Measurements from ENCODE around the gene CNTFR.

The CNTFR gene

GRCh38 chr9:34555936-34556525 is 33.5 kb downstream of the CNTFR start:
- Histone ChIP-seq H3K4me3 (ENCODE audit: low read length) (no peak overlapping the region), H3K4me2 (ENCODE audit: low read length) (no peak overlapping the region), H3K27ac (ENCODE audit: low read depth, low read length) (no peak overlapping the region), H3K4me1 (ENCODE audit: control insufficient read depth, low read length) (no peaks in the 10 kb centered on the region), H3K9me2 (replicated peaks; ENCODE audit: control insufficient read depth, low read length) (no peaks in the 10 kb centered on the region), H3K9me3 (ENCODE audit: control insufficient read depth, insufficient read depth, low read length) (no peaks in the 10 kb centered on the region), H3K79me2 (ENCODE audit: control insufficient read depth, low read length) (no peaks in the 10 kb centered on the region), H3K36me3 (ENCODE audit: control insufficient read depth, low read length) (no peaks in the 10 kb centered on the region), H3K27me3 (ENCODE audit: control insufficient read depth, low read length) (no peaks in the 10 kb centered on the region), H4K20me1 (ENCODE audit: control insufficient read depth, insufficient read depth, low read depth, low read length) (no peaks in the 10 kb centered on the region), H3F3A (ENCODE audit: control insufficient read depth, insufficient read depth) (no peaks in the 10 kb centered on the region)
- TF ChIP-seq EZH2phosphoT487 (IDR thresholded peaks at IDR 0.05; ENCODE audit: borderline replicate concordance, low read length) (no peak), CTCF (IDR thresholded peaks at IDR 0.05; ENCODE audit: low read depth, low read length, poor library complexity, severe bottlenecking) (no peak)

GRCh38 chr9:34555500-34555899 is 34.0 kb downstream of the CNTFR start:
- no peaks in the 10 kb centered on the region for H3K9me2 ChIP-seq (replicated peaks; ENCODE audit: control insufficient read depth, low read length)
- H3K79me2 ChIP-seq (ENCODE audit: control insufficient read depth, low read length): no peaks in the 10 kb centered on the region
- no peak overlapping the region for H3K4me3 ChIP-seq (ENCODE audit: low read length)
- no peaks in the 10 kb centered on the region for H3K27me3 ChIP-seq (ENCODE audit: control insufficient read depth, low read length)
- H3F3A ChIP-seq (ENCODE audit: control insufficient read depth, insufficient read depth): no peaks in the 10 kb centered on the region
- no peaks in the 10 kb centered on the region for H4K20me1 ChIP-seq (ENCODE audit: control insufficient read depth, insufficient read depth, low read depth, low read length)
- no peak for TF ChIP-seq EZH2phosphoT487 (IDR thresholded peaks at IDR 0.05; ENCODE audit: borderline replicate concordance, low read length)
- TF ChIP-seq CTCF (IDR thresholded peaks at IDR 0.05; ENCODE audit: low read depth, low read length, poor library complexity, severe bottlenecking): no peak
- H3K27ac ChIP-seq (ENCODE audit: low read depth, low read length): no peak overlapping the region
- H3K36me3 ChIP-seq (ENCODE audit: control insufficient read depth, low read length): no peaks in the 10 kb centered on the region
- H3K4me2 ChIP-seq (ENCODE audit: low read length): no peak overlapping the region
- H3K4me1 ChIP-seq (ENCODE audit: control insufficient read depth, low read length): no peaks in the 10 kb centered on the region
- no peaks in the 10 kb centered on the region for H3K9me3 ChIP-seq (ENCODE audit: control insufficient read depth, insufficient read depth, low read length)

GRCh38 chr9:34555002-34555348 is 34.5 kb downstream of the CNTFR start:
- no peaks in the 10 kb centered on the region for H3K27me3 ChIP-seq (ENCODE audit: control insufficient read depth, low read length)
- no peaks in the 10 kb centered on the region for H3F3A ChIP-seq (ENCODE audit: control insufficient read depth, insufficient read depth)

More at GRCh38 chr9:34555002-34555348, 34.5 kb downstream of the CNTFR start:
- H3K79me2 ChIP-seq (ENCODE audit: control insufficient read depth, low read length): no peaks in the 10 kb centered on the region
- H3K9me3 ChIP-seq (ENCODE audit: control insufficient read depth, insufficient read depth, low read length): no peaks in the 10 kb centered on the region
- no peaks in the 10 kb centered on the region for H4K20me1 ChIP-seq (ENCODE audit: control insufficient read depth, insufficient read depth, low read depth, low read length)
- no peaks in the 10 kb centered on the region for H3K9me2 ChIP-seq (replicated peaks; ENCODE audit: control insufficient read depth, low read length)
- no peak overlapping the region for H3K4me3 ChIP-seq (ENCODE audit: low read length)
- H3K4me1 ChIP-seq (ENCODE audit: control insufficient read depth, low read length): no peaks in the 10 kb centered on the region
- TF ChIP-seq CTCF (IDR thresholded peaks at IDR 0.05; ENCODE audit: low read depth, low read length, poor library complexity, severe bottlenecking) (no peak), EZH2phosphoT487 (IDR thresholded peaks at IDR 0.05; ENCODE audit: borderline replicate concordance, low read length) (no peak)
- H3K36me3 ChIP-seq (ENCODE audit: control insufficient read depth, low read length): no peaks in the 10 kb centered on the region
- no peak overlapping the region for H3K27ac ChIP-seq (ENCODE audit: low read depth, low read length)
- H3K4me2 ChIP-seq (ENCODE audit: low read length): no peak overlapping the region
